ENCODE results near the gene SLC66A2.

DNA sequence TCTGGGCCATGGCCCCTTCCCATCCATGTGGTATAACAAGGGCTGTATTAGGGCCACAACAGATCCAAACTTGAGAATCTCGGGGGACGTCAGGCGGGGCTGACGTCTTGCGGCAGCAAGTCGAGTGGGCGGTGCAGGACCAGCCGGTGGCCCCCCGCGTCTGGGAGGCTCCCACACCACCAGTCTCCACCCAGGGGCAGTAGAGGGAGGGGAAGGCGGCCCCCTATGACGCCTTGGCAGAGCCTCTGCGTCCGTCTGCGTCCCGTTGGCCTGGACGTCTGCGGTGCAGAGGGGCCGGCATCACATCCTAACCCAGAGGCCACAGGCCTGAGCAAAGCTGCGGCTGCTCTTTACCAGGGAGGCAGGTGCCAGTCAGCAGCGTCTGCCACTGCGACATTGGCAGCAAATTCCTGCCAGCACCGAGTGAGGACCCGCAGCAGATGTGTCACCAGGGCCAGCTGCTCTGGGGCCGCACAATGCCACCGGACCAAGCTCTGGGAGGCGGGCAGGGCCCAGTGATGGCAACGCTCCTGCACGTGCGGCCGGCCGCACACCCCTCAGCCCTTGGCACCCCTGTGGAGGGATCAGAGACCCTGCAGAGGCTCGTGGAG, 79.9 kb downstream of the SLC66A2 start:
- TF ChIP-seq, protein P1, sequence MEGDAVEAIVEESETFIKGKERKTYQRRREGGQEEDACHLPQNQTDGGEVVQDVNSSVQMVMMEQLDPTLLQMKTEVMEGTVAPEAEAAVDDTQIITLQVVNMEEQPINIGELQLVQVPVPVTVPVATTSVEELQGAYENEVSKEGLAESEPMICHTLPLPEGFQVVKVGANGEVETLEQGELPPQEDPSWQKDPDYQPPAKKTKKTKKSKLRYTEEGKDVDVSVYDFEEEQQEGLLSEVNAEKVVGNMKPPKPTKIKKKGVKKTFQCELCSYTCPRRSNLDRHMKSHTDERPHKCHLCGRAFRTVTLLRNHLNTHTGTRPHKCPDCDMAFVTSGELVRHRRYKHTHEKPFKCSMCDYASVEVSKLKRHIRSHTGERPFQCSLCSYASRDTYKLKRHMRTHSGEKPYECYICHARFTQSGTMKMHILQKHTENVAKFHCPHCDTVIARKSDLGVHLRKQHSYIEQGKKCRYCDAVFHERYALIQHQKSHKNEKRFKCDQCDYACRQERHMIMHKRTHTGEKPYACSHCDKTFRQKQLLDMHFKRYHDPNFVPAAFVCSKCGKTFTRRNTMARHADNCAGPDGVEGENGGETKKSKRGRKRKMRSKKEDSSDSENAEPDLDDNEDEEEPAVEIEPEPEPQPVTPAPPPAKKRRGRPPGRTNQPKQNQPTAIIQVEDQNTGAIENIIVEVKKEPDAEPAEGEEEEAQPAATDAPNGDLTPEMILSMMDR (IDR thresholded peaks at IDR 0.05) = no peak
- TF ChIP-seq POLR2A (IDR thresholded peaks at IDR 0.05) (no peak), EP300 (IDR thresholded peaks at IDR 0.05) (no peak)
